Left hindlimb (tissue), 1 donor: ENCODE measurements around the gene RGS12.

Source experiments
- DNase-seq: peaks from one replicate; pipeline ENCODE4 v3.0.0-alpha.2; 2018

RGS12 gene

GRCh38 chr4:3311489-3312171 lies 18.8 kb downstream of the RGS12 start:
- DNase-seq: peak; percentile 12

GRCh38 chr4:3312362-3312761 lies 19.5 kb downstream of the RGS12 start:
- DNase-seq: no peak

- DNase-seq: no peak
Measured at GRCh38 chr4:3313139-3313538, 20.3 kb downstream of the RGS12 start.

- peak; percentile 26 for DNase-seq
Measured at GRCh38 chr4:3313556-3314228, 20.9 kb downstream of the RGS12 start.

GRCh38 chr4:3314706-3315260 lies 22.0 kb downstream of the RGS12 start:
- peak; percentile 8 for DNase-seq

GRCh38 chr4:3315566-3315965 lies 22.7 kb downstream of the RGS12 start:
- no peak for DNase-seq

- DNase-seq: no peak
Measured at GRCh38 chr4:3316146-3316545, 23.3 kb downstream of the RGS12 start.

- DNase-seq: peak; percentile 14
Measured at GRCh38 chr4:3317011-3317655, 24.3 kb downstream of the RGS12 start.

GRCh38 chr4:3317656-3318211 lies 24.9 kb downstream of the RGS12 start:
- DNase-seq: no peak

GRCh38 chr4:3318561-3319021 lies 25.8 kb downstream of the RGS12 start:
- peak; percentile 31 for DNase-seq

GRCh38 chr4:3320361-3321023 lies 27.7 kb downstream of the RGS12 start:
- DNase-seq: peak; percentile 26

GRCh38 chr4:3321295-3321889 lies 28.6 kb downstream of the RGS12 start:
- peak; percentile 31 for DNase-seq

GRCh38 chr4:3322059-3322550 lies 29.3 kb downstream of the RGS12 start:
- no peak for DNase-seq

GRCh38 chr4:3323071-3323481 lies 30.3 kb downstream of the RGS12 start:
- DNase-seq: no peak

GRCh38 chr4:3324093-3324815 lies 31.4 kb downstream of the RGS12 start:
- DNase-seq: peak; percentile 12

- no peak for DNase-seq
Measured at GRCh38 chr4:3328814-3329663, 36.2 kb downstream of the RGS12 start.

GRCh38 chr4:3329887-3330286 lies 37.1 kb downstream of the RGS12 start:
- no peak for DNase-seq

GRCh38 chr4:3330707-3331106 lies 37.9 kb downstream of the RGS12 start:
- no peak for DNase-seq

- DNase-seq: no peak
Measured at GRCh38 chr4:3331511-3332394, 38.9 kb downstream of the RGS12 start.
